NCI-H446 treated with DMSO at 0.1 percent for 48 hours (cell line): Measurements from ENCODE around the gene ATPAF2.

Experiments used
- DNase-seq: peaks from one replicate; lab custom pipeline; 2025; lab: John Stamatoyannopoulos, UW

Gene ATPAF2

DNA sequence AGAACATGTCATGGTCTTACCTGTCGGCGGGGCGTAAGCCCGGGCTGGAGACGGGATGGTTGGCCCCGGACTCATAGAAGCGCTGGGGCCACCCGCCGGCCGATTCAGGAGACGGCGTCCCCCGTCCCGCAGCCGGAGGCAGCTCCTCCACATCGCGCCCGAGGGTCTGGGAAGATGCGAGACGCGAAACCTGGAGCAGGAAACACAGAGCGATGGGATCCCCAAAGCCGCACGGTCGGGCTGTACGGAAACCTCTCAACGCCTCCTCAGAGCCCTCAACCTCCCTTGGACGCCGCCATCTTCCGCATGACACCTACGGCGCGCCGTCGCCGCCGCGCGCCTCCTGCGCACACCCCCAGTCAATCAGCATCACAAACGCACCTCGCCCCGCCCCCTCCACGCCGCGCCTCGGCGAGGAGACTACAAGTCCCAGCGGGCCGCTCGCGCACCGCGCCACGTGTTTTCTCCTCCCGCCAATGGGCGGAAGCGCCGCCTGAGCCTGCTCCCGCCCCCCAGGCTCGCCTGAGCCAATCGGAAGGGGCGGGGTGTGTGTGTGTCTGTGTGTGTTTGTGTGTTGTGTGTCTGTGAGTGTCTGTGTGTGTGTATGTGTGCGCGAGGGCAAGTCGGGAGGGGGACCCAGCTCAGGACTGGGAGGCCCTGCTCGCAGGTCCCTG lies at the start of gene ATPAF2, which contains the start of gene GID4:
Gene ATPAF2 (minus strand): TSS at position 308 of the 674 bp plus-strand sequence. CDS start 155 bp downstream, at position 153.
Gene GID4 (plus strand): TSS at position 548 of the 674 bp plus-strand sequence. CDS start 57 bp downstream, at position 605.
- DNase-seq: peak; percentile 95

GRCh38 chr17:18087610-18088491 lies 48.9 kb upstream of the ATPAF2 start, which contains the start of gene DRG2:
Gene DRG2 (plus strand): TSS chr17:18087948. CDS start chr17:18088024, 76 bp downstream.
- peak; percentile 78 for DNase-seq

DNA sequence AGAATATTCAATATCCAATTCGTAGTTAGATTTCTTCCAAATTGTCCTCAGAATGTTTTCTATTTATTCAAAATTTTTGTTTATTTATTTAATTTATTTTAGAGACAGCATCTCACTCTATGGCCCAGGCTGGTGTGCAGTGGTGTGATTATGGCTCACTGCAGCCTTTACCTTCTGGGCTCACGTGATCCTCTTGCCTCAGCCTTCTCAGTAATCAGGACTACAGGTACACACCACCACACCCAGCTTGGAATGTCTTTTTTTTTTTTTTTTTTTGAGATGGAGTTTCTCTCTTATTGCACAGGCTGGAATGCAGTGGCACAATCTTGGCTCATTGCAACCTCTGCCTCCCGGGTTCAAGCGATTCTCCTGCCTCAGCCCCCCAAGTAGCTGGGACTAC lies 45.3 kb upstream of the ATPAF2 start:
- DNase-seq: no peak

GRCh38 chr17:18079543-18079942 lies 40.6 kb upstream of the ATPAF2 start:
- DNase-seq: no peak

DNA sequence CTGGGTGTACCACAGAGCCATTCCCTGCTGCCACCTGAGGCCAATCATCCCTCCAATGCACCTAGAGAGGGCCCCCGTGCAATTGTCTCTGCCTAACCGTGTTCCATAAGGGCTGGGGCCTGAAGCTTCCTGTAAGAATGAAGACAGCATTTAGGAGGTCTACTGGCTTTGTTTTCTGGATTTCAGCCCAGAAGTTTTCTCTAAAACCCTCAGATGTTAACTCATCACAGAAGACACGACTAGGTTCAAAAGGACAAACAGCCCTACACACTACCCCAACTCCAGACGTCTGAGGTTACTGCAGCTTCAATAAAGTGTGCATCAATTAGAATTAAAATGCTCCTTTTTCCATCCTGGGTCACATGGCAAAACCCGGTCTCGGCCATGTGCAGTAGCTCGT lies 38.0 kb upstream of the ATPAF2 start:
- DNase-seq: no peak

- no peak for DNase-seq
Measured at GRCh38 chr17:18074566-18075272, 35.8 kb upstream of the ATPAF2 start.

- DNase-seq: no peak
Measured at GRCh38 chr17:18071751-18072150, 32.8 kb upstream of the ATPAF2 start.

DNA sequence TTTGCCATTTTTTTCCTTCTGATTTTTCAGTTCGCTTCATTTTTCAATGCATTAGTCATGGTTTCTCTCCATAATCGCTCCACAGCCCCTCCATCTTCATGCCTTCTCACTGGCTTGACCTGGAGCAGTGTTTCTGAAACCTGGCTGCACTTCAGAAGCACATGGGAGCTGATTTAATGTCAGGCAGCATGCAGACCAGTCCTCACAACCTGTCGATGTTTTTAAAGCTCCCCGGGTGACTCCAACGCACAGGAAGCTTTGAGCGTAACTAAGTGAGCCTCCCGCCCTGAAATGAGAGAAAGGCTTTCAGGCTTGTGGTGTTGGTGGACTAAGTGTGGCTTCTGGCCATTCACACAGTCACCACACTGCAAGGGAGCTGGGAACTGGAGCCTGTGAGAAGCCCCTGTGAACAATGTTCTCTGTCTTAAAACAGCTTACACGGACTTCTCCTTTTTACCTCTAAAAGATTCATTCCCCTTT lies 31.9 kb upstream of the ATPAF2 start:
- DNase-seq: no peak

DNA sequence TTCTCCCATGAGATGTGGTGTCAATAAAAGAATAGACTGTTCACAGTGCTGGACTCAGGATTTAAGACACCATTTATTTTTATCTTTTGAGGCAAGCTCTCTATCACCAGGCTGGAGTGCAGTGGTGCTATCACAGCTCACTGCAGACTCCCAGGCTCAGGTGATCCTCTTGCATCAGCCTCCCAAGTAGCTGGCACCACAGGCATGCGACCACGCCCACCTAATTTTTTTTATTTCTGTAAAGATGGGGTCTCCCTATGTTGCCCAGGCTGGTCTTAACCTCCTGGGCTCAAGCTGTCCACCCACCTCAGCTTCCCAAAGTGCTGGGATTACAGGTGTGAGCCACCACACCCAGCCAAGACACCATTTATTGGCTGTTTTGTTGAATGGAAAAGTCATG lies 30.1 kb upstream of the ATPAF2 start:
- DNase-seq: no peak

DNA sequence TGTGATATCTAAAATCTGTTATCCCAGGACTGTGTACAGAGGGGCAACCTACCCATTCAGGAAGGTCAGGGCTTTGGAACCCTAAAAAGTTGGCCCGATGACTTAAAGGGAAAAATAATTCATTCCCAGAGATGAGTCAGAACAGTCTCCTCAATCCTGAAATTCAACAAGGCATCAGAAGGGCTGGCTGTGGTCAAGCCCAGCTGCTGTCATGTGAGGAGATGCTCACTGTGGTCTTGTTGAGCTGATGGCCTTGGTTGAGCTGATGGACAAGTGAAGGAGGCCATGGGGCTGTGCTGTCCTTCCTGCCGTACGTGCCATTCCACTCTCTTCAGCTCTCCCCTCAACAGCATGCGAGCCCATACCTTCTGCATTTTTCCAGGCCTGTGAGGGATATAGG lies 27.9 kb upstream of the ATPAF2 start:
- DNase-seq: no peak

DNA sequence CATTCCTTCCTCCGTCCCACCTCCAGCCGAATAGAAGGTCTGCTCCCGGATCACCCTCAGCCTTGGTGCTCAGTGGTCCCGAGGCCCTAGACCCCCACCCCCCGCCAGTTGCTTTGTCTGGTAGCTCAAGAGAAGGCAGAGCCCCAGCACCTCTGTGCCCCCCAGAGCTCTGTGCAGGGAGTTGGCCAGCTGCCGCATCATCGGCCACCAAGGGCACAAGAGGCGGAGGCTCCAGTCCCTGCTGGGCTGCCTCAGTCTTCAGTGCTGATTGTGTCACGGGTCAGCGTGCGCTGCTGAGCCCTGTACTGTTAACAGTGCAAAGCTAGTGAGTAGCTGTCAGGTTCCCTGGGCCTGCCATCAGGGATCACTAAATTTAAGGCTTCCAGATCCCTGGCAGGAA lies 26.6 kb upstream of the ATPAF2 start:
- DNase-seq: no peak

DNA sequence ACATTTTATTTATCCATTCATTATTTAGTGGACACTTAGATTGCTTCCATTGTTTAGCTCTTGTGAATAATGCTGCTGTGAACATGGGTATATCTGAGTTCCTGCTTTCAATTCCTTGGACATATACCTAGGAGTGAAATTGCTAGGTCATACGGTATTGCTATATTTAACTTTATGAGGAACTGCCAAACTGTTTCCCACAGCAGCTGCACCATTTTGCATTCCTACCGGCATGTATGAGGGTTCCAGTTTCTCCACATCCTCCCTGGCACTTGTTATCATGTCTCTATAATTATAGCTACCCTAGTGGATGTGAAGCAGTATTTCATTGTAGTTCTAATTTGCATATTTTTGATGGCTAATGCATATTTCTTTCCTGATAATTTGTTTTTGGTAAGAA lies 25.1 kb upstream of the ATPAF2 start:
- no peak for DNase-seq

DNA sequence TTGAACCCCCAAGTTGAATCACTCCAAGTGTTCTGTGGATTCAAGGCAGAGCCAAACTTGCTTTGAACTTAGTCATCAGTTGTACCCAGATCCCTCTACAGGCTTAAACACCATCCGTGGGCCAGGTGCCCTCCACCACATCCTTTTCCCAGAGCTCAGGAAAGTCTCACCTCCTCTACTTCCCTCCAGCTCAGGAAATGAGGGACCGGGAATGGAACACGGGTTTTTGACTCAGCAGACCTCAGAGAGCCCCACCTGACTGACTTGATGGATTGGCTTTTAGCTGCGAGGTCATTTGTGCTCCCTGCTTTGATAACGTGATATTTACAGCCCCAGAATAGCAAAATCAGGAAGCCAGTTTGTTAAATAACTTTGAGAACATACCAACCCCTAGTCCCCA lies 20.3 kb upstream of the ATPAF2 start:
- DNase-seq: no peak

GRCh38 chr17:18056214-18056613 lies 17.2 kb upstream of the ATPAF2 start:
- DNase-seq: no peak

DNA sequence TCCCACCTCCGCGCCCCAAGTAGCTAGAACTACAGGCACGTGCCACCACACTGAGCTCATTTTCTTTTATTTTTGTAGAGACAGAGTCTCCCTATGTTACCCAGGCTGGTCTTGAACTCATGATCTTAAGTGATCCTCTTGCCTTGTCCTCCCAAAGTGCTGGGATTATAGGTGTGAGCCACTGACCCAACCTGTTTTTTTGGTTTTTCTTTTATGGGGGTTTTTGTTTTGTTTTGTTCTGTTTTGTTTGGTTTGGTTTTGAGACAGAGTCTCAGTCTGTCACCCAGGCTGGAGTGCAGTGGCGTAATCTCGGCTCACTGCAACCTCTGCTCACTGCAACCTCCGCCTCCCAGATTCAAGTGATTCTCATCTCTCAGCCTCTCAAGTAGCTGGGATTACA lies 16.6 kb upstream of the ATPAF2 start:
- no peak for DNase-seq

DNA sequence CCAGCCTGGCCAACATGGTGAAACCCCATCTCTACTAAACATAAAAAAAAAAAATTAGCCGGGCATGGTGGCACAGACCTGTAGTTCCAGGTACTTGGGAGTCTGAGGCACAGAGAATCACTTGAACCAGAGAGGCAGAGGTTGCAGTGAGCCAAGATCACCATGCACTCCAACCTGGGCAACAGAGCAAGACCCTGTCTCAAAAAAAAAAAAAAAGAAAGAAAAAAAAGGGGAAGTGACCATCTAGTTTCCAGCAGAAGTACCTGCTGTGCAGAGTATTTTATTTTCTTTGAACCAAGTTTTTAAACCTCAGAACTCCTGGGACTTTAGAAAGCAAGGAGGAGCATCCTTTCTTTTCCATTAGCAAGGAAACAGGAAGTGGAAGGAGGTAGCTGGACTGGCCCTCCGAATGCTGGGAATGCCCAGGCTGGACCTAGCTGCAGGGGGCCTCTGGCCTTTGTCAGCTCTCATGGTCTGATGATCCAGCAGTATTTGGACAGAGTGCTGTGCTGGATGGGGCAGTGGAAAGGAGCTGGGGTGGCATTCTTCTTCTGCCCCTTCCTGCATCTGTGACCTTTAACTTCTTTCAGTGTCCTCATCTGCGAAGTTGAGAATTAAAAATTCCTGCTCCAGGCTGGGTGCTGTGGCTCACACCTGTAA lies 6.9 kb upstream of the ATPAF2 start:
- DNase-seq: no peak

DNA sequence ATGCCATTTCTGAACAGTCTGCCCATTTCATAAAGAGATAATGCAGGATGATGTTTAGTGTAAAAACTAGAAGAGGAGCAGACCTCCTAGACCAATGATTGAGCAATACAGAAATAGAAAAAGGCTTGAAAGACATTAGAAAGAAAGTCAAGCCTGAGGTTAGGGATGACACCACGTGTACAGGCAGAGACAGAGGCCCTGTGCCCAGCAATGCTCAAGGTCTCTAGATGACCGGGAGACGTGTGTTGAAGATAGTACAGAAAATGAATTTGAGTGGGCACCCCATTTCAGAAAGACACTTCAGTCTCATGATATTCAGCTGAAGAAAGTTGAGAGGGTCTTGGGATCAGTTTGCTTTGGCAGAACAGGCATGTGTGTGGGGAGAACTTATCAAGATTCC lies 5.6 kb upstream of the ATPAF2 start:
- DNase-seq: no peak

DNA sequence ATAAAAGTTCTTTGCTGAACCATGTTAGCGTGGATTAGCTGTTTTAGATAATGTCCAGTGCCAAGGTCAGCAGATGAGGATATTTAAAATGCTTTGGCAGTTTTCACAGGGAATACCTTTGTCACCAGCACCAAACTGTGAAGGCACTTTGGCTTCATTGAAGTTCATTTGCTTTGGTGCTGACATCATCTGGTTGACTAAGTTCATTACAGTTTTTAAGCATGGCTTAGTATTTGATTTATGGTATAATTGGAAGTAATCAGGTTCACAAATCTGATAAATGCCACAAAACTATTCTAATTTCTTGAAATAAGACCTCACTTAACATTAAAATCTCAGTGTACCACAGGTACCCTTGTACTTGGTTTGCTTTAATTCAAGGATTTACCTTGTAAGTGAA lies 4.5 kb upstream of the ATPAF2 start:
- DNase-seq: no peak

GRCh38 chr17:18042983-18043382 lies 4.0 kb upstream of the ATPAF2 start:
- DNase-seq: no peak

- DNase-seq: no peak
Measured at GRCh38 chr17:18041776-18042175, 2.8 kb upstream of the ATPAF2 start.

- no peak for DNase-seq
Measured at GRCh38 chr17:18040261-18040858, 1.4 kb upstream of the ATPAF2 start.
